GM21360 (cell line): Measurements from ENCODE around the gene SPINK4.

ENCODE experiments used
- ATAC-seq: cut with Tn5 transposase; IDR thresholded peaks from one replicate; pipeline ENCODE4 v1.9.1; 2021; ENCODE audit warnings: mild to moderate bottlenecking, moderate library complexity; ENCODE audit not compliant: unreplicated experiment

Gene SPINK4

GRCh38 chr9:33239921-33240320 is at the start of gene SPINK4:
Gene SPINK4, plus strand, starts transcription at chr9:33240167. Its CDS starts 42 bp downstream, at chr9:33240209.
- no peak for ATAC-seq

GRCh38 chr9:33192493-33193255 is 47.3 kb upstream of the SPINK4 start:
- no peak for ATAC-seq

DNA sequence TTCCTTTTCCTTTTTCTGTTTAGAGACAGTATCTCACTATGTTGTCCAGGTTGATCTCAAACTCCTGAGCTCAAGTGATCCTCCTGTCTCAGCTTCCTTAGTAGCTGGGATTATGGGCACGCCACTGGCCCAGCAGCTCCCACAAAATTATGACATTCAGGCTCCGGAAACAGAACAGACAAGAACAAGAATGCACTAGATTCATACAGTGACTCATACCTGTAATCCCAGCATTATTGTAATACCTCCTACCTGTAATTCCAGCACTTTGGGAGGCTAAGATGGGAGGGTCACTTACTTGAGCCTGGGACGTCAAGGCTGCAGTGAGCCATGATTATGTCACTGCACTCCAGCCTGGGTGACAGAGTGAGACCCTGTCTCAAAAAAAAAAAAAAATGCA is 46.1 kb upstream of the SPINK4 start:
- ATAC-seq: no peak

GRCh38 chr9:33196736-33197135 is 43.2 kb upstream of the SPINK4 start:
- ATAC-seq: no peak

GRCh38 chr9:33197279-33198152 is 42.5 kb upstream of the SPINK4 start:
- ATAC-seq: no peak

- ATAC-seq: no peak
Measured at GRCh38 chr9:33198165-33198564, 41.8 kb upstream of the SPINK4 start.

GRCh38 chr9:33202018-33202417 is 37.9 kb upstream of the SPINK4 start:
- ATAC-seq: peak; percentile 35

DNA sequence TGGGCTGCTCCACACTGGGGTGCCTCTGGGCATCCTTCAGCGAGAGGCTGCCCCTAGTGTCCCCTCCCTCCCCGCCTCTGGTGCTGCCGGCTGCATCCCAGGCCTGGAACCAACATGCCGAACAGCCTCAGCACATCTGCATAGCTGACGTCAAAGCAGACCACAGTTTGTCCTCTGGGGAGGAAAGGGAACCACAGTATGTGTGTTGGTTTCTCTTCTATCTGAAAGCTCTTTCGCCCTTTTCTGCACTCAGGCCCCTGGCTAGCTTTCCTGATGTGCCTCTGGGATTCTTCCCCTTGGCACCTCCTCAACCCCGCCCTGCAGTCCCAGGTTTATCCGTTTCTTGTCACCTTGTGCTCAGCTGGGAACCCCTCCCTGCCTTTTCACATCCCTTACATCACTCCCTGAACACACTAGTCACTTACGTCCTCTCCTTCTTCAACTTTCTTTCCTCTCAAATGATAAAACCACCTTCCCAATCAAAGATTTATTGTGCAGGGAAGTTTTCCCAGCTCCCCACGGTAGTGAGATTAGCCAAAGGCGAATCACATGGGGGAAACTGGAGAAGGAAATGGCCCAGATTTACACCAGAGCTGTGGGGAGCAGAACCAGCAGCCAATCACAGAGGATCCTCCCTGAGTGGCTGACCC is 37.3 kb upstream of the SPINK4 start:
- peak; percentile 99 for ATAC-seq

DNA sequence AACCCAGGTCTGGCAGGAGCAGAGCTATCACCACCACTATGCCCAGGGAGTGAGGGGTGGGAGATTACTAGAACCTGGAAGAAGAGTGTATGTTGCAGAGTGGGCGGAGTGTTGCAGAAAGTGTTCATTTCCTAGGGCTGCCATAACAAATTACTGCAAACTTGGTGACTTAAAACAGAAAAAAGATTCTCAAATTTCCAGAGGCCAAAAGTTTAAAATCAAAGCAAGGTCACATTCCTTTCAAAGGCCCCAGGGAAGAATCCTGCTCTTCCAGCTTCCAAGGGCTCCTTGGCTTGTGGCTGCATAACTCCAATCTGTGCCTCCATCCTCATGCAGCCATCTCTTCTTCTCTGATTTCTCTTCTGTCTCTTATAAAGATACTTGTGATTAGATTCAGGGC is 30.6 kb upstream of the SPINK4 start:
- ATAC-seq: no peak

- ATAC-seq: no peak
Measured at GRCh38 chr9:33210006-33210715, 29.8 kb upstream of the SPINK4 start.

DNA sequence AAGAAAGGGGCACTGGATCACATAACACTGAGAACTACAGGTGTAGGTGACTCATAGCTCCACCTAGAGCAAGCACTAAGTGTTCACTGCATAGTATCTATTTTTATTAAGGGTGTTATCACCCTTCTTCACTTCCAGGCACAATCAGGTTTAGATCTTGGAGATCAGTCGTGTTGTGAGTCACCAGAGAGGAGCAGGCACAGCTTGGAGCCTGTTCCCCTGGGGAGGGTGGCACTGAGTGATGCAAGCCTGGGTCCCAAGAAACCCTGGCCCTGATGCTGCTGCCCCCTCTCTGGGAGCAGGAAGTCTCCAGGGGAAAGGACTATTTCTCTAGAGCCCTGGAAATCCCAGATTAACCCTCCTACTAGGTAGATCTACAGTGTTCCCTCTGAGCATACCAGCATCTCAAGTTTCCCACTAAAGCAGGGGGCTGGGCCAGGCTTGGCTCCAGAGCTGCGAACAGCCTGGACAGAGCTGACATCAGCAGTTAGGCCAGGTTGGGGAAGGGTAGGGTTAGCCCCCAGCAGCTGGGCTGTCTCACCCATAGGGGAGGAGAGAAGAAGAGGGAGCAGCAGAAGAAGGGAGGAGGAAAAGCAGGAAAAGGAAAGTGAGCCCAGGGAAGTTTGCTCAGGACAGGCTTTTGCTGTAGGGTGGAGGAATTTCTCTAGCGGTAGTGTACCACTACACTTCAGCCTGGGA is 28.1 kb upstream of the SPINK4 start:
- ATAC-seq: no peak

DNA sequence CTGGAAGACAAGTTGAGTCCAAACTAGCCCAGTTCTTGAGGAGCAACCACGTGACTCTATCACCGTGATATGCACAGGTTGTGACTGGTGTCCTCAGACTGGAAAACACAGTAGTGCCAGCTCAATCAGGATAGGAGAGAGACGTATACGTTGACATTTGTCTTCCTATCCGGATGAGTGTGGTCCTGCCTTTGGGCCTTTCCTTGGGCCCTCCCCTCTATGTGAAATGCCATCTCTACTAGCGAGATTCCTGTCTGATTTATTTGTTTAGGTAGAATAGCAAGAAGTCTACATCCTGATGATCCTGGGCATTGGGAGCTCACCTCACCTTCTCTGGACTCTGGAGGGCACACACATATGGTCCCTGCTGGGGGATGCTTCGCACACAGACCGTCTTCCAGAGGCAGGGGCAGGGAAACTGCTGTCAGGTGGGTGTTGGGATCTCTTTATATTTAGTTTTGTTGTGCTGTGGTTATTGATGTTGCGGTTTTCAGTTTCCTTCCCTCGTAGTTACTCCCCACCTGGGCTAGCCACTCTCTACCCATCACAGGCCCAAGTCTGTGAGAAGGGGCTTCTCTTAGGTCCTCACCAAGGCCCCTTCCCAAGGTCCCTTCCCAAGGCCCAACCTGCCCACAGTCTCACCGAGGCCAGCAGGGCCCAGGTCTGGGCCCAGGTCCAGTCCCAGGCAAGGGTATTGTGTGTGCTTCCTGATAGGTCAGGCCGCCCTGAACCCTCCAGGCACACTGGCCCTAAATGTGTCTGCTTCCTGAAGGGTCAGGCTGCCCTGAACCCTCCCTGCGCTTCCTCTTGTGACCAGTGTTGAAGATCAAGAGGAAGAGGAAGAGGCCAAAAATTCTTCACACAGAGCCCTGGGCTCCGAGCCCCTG is 19.0 kb upstream of the SPINK4 start:
- no peak for ATAC-seq

DNA sequence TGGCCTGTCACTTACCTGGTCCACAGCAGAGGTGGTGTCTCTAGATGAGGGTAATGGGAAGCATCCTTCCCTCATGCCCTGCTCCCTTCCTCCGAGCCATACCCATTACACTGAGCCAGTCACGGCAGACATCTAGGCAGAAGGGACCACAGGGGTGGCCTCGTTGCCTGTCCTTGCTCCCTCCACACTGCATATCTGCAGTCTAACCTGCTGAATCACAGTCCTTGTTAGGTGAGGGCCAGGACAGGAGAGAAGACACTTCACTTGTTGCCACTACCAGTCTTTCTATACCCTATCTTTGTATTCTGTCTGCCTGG is 18.4 kb upstream of the SPINK4 start:
- no peak for ATAC-seq

- no peak for ATAC-seq
Measured at GRCh38 chr9:33222031-33222430, 17.9 kb upstream of the SPINK4 start.

- ATAC-seq: no peak
Measured at GRCh38 chr9:33223696-33224095, 16.3 kb upstream of the SPINK4 start.

GRCh38 chr9:33225319-33226147 is 14.4 kb upstream of the SPINK4 start:
- ATAC-seq: no peak

- peak; percentile 44 for ATAC-seq
Measured at GRCh38 chr9:33227008-33227398, 13.0 kb upstream of the SPINK4 start.

DNA sequence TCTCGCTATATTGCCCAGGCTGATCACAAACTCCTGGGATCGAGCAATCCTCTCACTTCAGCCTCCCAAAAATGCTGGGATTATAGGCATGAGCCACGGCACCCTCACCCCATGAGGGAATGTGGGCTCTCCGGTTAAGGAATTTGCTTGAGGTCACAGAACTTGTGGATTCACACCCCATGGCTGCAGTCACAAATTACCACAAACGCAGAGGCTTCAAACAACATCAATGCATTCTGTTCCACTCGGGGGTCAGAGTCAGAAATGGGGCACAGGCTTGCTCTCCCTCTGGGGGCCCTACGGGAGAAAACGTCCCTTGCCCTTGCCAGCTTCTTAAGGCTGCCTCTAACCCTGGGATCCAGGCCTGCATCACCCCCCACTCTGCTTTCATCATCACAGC is 12.2 kb upstream of the SPINK4 start:
- ATAC-seq: no peak

DNA sequence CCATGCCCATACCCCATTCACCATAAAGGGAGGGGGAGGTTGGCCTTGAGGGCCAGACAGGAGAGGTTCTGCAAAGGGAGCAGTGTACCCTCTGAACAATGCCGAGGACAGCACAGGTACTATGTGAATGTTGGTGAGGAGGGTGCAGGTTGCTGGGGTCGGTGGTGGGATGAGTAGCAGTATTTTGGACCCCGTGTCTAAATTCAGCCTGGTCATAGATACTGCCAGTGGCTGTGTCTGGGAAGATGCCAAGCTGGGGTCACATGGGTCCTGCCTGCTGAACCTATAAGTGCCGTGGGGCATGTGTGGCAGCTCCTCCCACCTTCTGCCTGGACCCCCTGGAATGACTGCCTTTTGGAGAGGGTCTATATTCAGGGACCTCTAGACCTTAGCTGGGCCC is 11.4 kb upstream of the SPINK4 start:
- no peak for ATAC-seq
